Gastrocnemius medialis (tissue), 4 donors: ENCODE measurements around the gene RNF112.

Source experiments
- POLR2A ChIP-seq, 2 donors: fragments of 450-650 bp; IDR thresholded peaks; one replicate each; pipeline ENCODE4 v1.6.1; 2017; ENCODE audit warnings: antibody characterized with exemption in 2 of 2, mild to moderate bottlenecking in 2 of 2, moderate library complexity in 2 of 2
- TF ChIP-seq, protein P1 (sequence below), 5 experiments: fragments of 450-650 bp in 3 of 5; fragments of 200-600 bp in 2 of 5; sonication (generic) in 2 of 5; IDR thresholded peaks in 4 of 5; conservative IDR thresholded peaks in 1 of 5; 1 replicate in 4 of 5; 2 replicates in 1 of 5; pipeline ENCODE4 v1.5.1; 2016 to 2019; ENCODE audit warnings: antibody characterized with exemption in 5 of 5, mild to moderate bottlenecking in 3 of 5, moderate library complexity in 3 of 5

DNA sequence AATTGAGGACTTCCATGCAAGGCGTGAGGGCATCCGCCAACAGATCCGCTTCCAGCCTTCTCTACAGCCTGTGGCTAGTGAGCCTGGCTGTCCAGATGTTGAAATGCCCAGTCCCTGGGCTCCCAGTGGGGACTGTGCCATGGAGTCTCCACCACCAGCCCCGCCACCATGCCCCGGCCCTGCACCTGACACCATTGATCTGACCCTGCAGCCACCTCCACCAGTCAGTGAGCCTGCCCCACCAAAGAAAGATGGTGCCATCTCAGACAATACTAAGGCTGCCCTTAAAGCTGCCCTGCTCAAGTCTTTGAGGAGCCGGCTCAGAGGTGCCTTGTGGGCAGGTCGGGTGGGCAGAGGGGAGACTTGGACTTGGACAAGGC is 29.7 kb upstream of the RNF112 start:
- TF ChIP-seq, protein P1, sequence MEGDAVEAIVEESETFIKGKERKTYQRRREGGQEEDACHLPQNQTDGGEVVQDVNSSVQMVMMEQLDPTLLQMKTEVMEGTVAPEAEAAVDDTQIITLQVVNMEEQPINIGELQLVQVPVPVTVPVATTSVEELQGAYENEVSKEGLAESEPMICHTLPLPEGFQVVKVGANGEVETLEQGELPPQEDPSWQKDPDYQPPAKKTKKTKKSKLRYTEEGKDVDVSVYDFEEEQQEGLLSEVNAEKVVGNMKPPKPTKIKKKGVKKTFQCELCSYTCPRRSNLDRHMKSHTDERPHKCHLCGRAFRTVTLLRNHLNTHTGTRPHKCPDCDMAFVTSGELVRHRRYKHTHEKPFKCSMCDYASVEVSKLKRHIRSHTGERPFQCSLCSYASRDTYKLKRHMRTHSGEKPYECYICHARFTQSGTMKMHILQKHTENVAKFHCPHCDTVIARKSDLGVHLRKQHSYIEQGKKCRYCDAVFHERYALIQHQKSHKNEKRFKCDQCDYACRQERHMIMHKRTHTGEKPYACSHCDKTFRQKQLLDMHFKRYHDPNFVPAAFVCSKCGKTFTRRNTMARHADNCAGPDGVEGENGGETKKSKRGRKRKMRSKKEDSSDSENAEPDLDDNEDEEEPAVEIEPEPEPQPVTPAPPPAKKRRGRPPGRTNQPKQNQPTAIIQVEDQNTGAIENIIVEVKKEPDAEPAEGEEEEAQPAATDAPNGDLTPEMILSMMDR (IDR thresholded peaks at IDR 0.05 in 4 of 5, conservative IDR thresholded peaks at IDR 0.05 in 1 of 5): no peak
- TF ChIP-seq POLR2A (IDR thresholded peaks at IDR 0.05): no peak
